H9 (cell line): Measurements from ENCODE around the gene PLA2G15. TPM values are rescaled to one million over a fixed set of nuclear protein-coding genes. Genes with fewer than 3 reads are reported as not detected.

ENCODE experiments used
- DNase-seq: peaks from one replicate; pipeline ENCODE4 v3.0.0-alpha.2; 2017
- H2AFZ ChIP-seq: one replicate; pipeline ENCODE4 v1.6.1; 2013; ENCODE audit warnings: mild to moderate bottlenecking, low read length, control low read depth, moderate library complexity
- H2AK5ac ChIP-seq: 2 replicates; pipeline ENCODE4 v1.6.1; 2013; ENCODE audit warnings: low read length, control low read depth, mixed read lengths; ENCODE audit not compliant: insufficient read length
- H2BK120ac ChIP-seq: one replicate; pipeline ENCODE4 v1.6.1; 2013; ENCODE audit warnings: low read depth, mild to moderate bottlenecking, low read length, control low read depth, inconsistent platforms; ENCODE audit not compliant: poor library complexity, severe bottlenecking
- H2BK12ac ChIP-seq: 2 replicates; pipeline ENCODE4 v1.6.1; 2013; ENCODE audit warnings: low read length, control low read depth, mixed read lengths, low read depth; ENCODE audit not compliant: insufficient read length
- H2BK15ac ChIP-seq: 2 replicates; pipeline ENCODE4 v1.6.1; 2013; ENCODE audit warnings: low read depth, low read length, control low read depth
- H2BK20ac ChIP-seq: one replicate; pipeline ENCODE4 v1.6.1; 2013; ENCODE audit warnings: low read depth, mild to moderate bottlenecking, low read length, control low read depth, inconsistent platforms; ENCODE audit not compliant: poor library complexity, severe bottlenecking
- H2BK5ac ChIP-seq: 2 replicates; pipeline ENCODE4 v1.6.1; 2013; ENCODE audit warnings: low read length, control low read depth, mixed read lengths; ENCODE audit not compliant: insufficient read length
- H3K14ac ChIP-seq: 2 replicates; pipeline ENCODE4 v1.6.1; 2013; ENCODE audit warnings: low read length, control low read depth; ENCODE audit not compliant: insufficient read depth
- H3K18ac ChIP-seq: 2 replicates; pipeline ENCODE4 v1.6.1; 2013; ENCODE audit warnings: low read depth, mild to moderate bottlenecking, mixed read lengths, low read length, control low read depth; ENCODE audit not compliant: insufficient read length
- H3K23ac ChIP-seq: 2 replicates; pipeline ENCODE4 v1.6.1; 2013; ENCODE audit warnings: low read length, control low read depth, mixed read lengths, low read depth; ENCODE audit not compliant: insufficient read length
- H3K23me2 ChIP-seq: 2 replicates; pipeline ENCODE4 v1.6.1; 2013; ENCODE audit warnings: low read depth, mild to moderate bottlenecking, mixed read lengths, low read length, control low read depth; ENCODE audit not compliant: insufficient read length, poor library complexity, severe bottlenecking
- H3K27ac ChIP-seq: 2 replicates; pipeline ENCODE4 v1.5.1; 2013; ENCODE audit warnings: low read length, control low read depth, mixed read lengths, low read depth; ENCODE audit not compliant: insufficient read length
- H3K27me3 ChIP-seq: 2 replicates; pipeline ENCODE4 v1.6.1; 2013; ENCODE audit warnings: low read length, control low read depth, inconsistent platforms; ENCODE audit not compliant: insufficient read depth
- H3K4ac ChIP-seq: 2 replicates; pipeline ENCODE4 v1.6.1; 2013; ENCODE audit warnings: low read depth, mild to moderate bottlenecking, control low read depth, inconsistent platforms, low read length, moderate library complexity
- H3K4me1 ChIP-seq: 2 replicates; pipeline ENCODE4 v1.6.1; 2013; ENCODE audit warnings: low read length, control low read depth, inconsistent platforms; ENCODE audit not compliant: insufficient read depth
- H3K4me2 ChIP-seq: 2 replicates; pipeline ENCODE4 v1.6.1; 2013; ENCODE audit warnings: low read length, control low read depth, mixed read lengths; ENCODE audit not compliant: insufficient read length, insufficient read depth
- H3K56ac ChIP-seq: 2 replicates; pipeline ENCODE4 v1.6.1; 2013; ENCODE audit warnings: low read depth, mild to moderate bottlenecking, mixed read lengths, low read length, control low read depth; ENCODE audit not compliant: insufficient read length
- H3K79me1 ChIP-seq: 2 replicates; pipeline ENCODE4 v1.6.1; 2013; ENCODE audit warnings: low read depth, mild to moderate bottlenecking, moderate library complexity, low read length, control low read depth, inconsistent platforms; ENCODE audit not compliant: insufficient read depth, poor library complexity, severe bottlenecking
- H3K79me2 ChIP-seq: 2 replicates; pipeline ENCODE4 v1.6.1; 2013; ENCODE audit warnings: low read length, control low read depth, inconsistent platforms; ENCODE audit not compliant: insufficient read depth
- H3K9ac ChIP-seq: 2 replicates; pipeline ENCODE4 v1.6.1; 2013; ENCODE audit warnings: low read length, control low read depth, mixed read lengths; ENCODE audit not compliant: insufficient read length; ENCODE audit errors: extremely low read depth
- H3K9me3 ChIP-seq: one replicate; pipeline ENCODE4 v1.6.1; 2013; ENCODE audit warnings: low read depth, low read length, inconsistent platforms; ENCODE audit not compliant: control insufficient read depth
- H3T11ph ChIP-seq: one replicate; pipeline ENCODE4 v1.6.1; 2013; ENCODE audit warnings: mild to moderate bottlenecking, low read length, control low read depth, inconsistent platforms
- H4K20me1 ChIP-seq: one replicate; pipeline ENCODE4 v1.6.1; 2013; ENCODE audit not compliant: control insufficient read depth, insufficient read length, insufficient read depth
- H4K5ac ChIP-seq: 2 replicates; pipeline ENCODE4 v1.6.1; 2013; ENCODE audit warnings: low read depth, mild to moderate bottlenecking, mixed read lengths, low read length, control low read depth; ENCODE audit not compliant: insufficient read length
- H4K8ac ChIP-seq: replicated peaks from 2 replicates; pipeline ENCODE4 v1.6.1; 2013; ENCODE audit warnings: low read length, control low read depth, mixed read lengths, low read depth; ENCODE audit not compliant: insufficient read length
- H4K91ac ChIP-seq: 2 replicates; pipeline ENCODE4 v1.6.1; 2013; ENCODE audit warnings: low read depth, mild to moderate bottlenecking, moderate library complexity, mixed read lengths, low read length, control low read depth; ENCODE audit not compliant: insufficient read length
- H3K27ac Mint-ChIP-seq, 3 experiments: 2 replicates in 2 of 3; 3 replicates in 1 of 3; pipeline ENCODE4 v1.8.0; 2020 to 2021; ENCODE audit warnings: mixed read lengths in 3 of 3, mild to moderate bottlenecking in 1 of 3, moderate library complexity in 1 of 3
- H3K27me3 Mint-ChIP-seq: 2 replicates; pipeline ENCODE4 v1.8.0; 2021; ENCODE audit warnings: low read depth, mild to moderate bottlenecking, moderate library complexity, mixed read lengths
- H3K36me3 Mint-ChIP-seq, 3 experiments: 2 replicates in 2 of 3; 3 replicates in 1 of 3; pipeline ENCODE4 v1.8.0; 2020 to 2021; ENCODE audit warnings: low read depth in 3 of 3, mixed read lengths in 3 of 3; ENCODE audit not compliant: insufficient read depth in 1 of 3
- H3K4me1 Mint-ChIP-seq, 2 experiments: 2 replicates each; pipeline ENCODE4 v1.8.0; 2020; ENCODE audit warnings: mixed read lengths in 2 of 2
- H3K4me3 Mint-ChIP-seq, 2 experiments: 2 replicates in 1 of 2; 3 replicates in 1 of 2; pipeline ENCODE4 v1.8.0; 2020 to 2021; ENCODE audit warnings: mild to moderate bottlenecking in 2 of 2, mixed read lengths in 2 of 2, moderate library complexity in 1 of 2
- H3K9me3 Mint-ChIP-seq, 2 experiments: 2 replicates in 1 of 2; 3 replicates in 1 of 2; pipeline ENCODE4 v1.8.0; 2020; ENCODE audit warnings: mild to moderate bottlenecking in 2 of 2, mixed read lengths in 2 of 2, moderate library complexity in 1 of 2
- CTCF ChIP-seq: fragments of 200-600 bp; sonication (generic); conservative IDR thresholded peaks from 3 replicates; pipeline ENCODE4 v1.8.0; 2021; ENCODE audit warnings: antibody characterized with exemption, mild to moderate bottlenecking
- WGBS: extraction: QIAGEN DNeasy Blood & Tissue Kit; methylation state at CpG from one replicate; pipeline ENCODE4 v1.1.7; 2013; ENCODE audit warnings: missing lambda C conversion rate, low lambda C conversion rate, mixed read lengths; ENCODE audit not compliant: insufficient read length; ENCODE audit errors: extremely low coverage; 5-methylcytosine and 5-hydroxymethylcytosine counted together
- total RNA-seq: library from RNA; stranded (reverse); gene quantifications from 2 replicates; pipeline ENCODE4 v1.2.1, GENCODE V29; 2021

The PLA2G15 gene
- total RNA-seq, 1 experiment from 2014 or later = 11.0 TPM

- Histone ChIP-seq H3K27me3 (no peaks in the 10 kb centered on the region), H2AFZ (no peak overlapping the region), H2BK120ac (no peak overlapping the region), H4K5ac (no peak overlapping the region), H3K9ac (no peak overlapping the region), H3K4me1 (no peaks in the 10 kb centered on the region), H3K27ac (no peak overlapping the region), H4K20me1 (no peaks in the 10 kb centered on the region), H3K18ac (no peak overlapping the region), H3K4ac (no peak overlapping the region), H4K8ac (no peak overlapping the region), H2BK5ac (no peak overlapping the region), H2AK5ac (no peak overlapping the region), H2BK12ac (no peak overlapping the region), H3K79me2 (no peaks in the 10 kb centered on the region), H3K9me3 (no peaks in the 10 kb centered on the region), H3K56ac (no peak overlapping the region), H3T11ph (no peak overlapping the region), H3K14ac (no peak overlapping the region), H3K4me2 (no peak overlapping the region), H3K23me2 (no peaks in the 10 kb centered on the region), H3K79me1 (no peaks in the 10 kb centered on the region), H3K23ac (no peak overlapping the region), H2BK15ac (no peak overlapping the region), H4K91ac (no peak overlapping the region), H2BK20ac (no peak overlapping the region)
- H3K4me1 Mint-ChIP-seq = no peaks in the 10 kb centered on the region
- no peak for TF ChIP-seq CTCF
- no peak overlapping the region for H3K4me3 Mint-ChIP-seq
- peaks cover 1 to 18% (median 7%) of the 10 kb centered on the region in 3 experiments; a peak in 5 of 7 replicates for H3K36me3 Mint-ChIP-seq
- no peak for DNase-seq
- no peaks in the 10 kb centered on the region for H3K27me3 Mint-ChIP-seq
- WGBS = no CpG with 5 or more reads among the region's 5 CpGs
- H3K27ac Mint-ChIP-seq = no peak overlapping the region
- no peaks in the 10 kb centered on the region for H3K9me3 Mint-ChIP-seq
These were observed 6.7 kb downstream of the PLA2G15 start for GRCh38 chr16:68251832-68252231.
